Measurements from ENCODE around the gene HINT2.

HINT2 gene

GRCh38 chr9:35776018-35776417, 38.8 kb downstream of the HINT2 start:
- FAIRE-seq (no peak), DNase-seq (ENCODE audit: insufficient read length, low spot score) (no peak)
- TF ChIP-seq, protein P1, sequence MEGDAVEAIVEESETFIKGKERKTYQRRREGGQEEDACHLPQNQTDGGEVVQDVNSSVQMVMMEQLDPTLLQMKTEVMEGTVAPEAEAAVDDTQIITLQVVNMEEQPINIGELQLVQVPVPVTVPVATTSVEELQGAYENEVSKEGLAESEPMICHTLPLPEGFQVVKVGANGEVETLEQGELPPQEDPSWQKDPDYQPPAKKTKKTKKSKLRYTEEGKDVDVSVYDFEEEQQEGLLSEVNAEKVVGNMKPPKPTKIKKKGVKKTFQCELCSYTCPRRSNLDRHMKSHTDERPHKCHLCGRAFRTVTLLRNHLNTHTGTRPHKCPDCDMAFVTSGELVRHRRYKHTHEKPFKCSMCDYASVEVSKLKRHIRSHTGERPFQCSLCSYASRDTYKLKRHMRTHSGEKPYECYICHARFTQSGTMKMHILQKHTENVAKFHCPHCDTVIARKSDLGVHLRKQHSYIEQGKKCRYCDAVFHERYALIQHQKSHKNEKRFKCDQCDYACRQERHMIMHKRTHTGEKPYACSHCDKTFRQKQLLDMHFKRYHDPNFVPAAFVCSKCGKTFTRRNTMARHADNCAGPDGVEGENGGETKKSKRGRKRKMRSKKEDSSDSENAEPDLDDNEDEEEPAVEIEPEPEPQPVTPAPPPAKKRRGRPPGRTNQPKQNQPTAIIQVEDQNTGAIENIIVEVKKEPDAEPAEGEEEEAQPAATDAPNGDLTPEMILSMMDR (IDR thresholded peaks at IDR 0.05; ENCODE audit: insufficient read depth, missing control alignments) = no peak

- TF ChIP-seq, protein P1 (IDR thresholded peaks at IDR 0.05; ENCODE audit: insufficient read depth, missing control alignments) = no peak
- DNase-seq (ENCODE audit: insufficient read length, low spot score) (no peak), FAIRE-seq (no peak)
These were observed 39.8 kb downstream of the HINT2 start for GRCh38 chr9:35774907-35775635.

DNA sequence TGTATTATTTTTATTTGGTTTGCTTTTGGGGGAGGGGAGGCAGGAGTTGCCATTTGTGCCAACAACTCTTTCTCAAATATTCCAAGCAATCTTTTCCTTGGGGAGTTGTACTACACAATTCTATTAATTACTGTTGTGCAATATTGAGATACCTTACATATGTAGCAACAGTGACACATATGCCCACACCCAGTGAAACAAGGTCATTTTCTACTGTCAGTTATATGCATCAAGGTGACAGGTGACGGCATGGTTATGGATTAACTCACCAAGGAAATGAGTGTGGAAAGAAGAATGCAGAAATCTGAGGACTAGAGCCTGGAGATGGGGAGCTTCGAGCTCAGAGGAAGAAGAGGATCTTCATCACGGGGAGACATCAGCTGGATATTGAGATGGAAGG, 42.9 kb downstream of the HINT2 start:
- no peak for FAIRE-seq
- TF ChIP-seq, protein P1 (IDR thresholded peaks at IDR 0.05; ENCODE audit: insufficient read depth, missing control alignments) = no peak
- no peak for DNase-seq (ENCODE audit: insufficient read length, low spot score)

DNA sequence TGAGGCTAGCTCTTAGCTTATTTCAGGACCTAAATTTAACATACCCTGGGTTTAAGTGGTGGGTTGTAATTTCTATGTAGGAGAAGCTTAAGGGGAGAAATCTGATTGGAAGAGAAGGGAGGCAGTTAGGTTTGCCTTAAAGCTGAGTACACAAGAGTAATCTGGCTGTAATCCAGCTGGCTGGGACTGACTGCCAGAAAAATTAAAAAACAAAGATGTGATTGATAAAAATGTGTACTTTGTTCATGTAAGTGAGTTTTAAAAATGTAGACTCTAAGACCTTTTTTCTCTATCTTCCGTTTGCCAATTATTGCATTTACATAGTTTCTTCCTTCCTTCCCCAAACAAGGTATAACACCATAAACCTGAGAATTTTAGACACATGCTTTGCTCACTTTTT, 43.3 kb downstream of the HINT2 start:
- DNase-seq (ENCODE audit: insufficient read length, low spot score) (no peak), FAIRE-seq (no peak)
- TF ChIP-seq, protein P1 (IDR thresholded peaks at IDR 0.05; ENCODE audit: insufficient read depth, missing control alignments) = no peak

- FAIRE-seq = no peak
- TF ChIP-seq, protein P1 (IDR thresholded peaks at IDR 0.05; ENCODE audit: insufficient read depth, missing control alignments) = no peak
- DNase-seq (ENCODE audit: insufficient read length, low spot score) = no peak
These were observed 43.8 kb downstream of the HINT2 start for GRCh38 chr9:35771075-35771433.

GRCh38 chr9:35769763-35770162, 45.1 kb downstream of the HINT2 start:
- no peak for DNase-seq (ENCODE audit: insufficient read length, low spot score)
- FAIRE-seq = no peak

DNA sequence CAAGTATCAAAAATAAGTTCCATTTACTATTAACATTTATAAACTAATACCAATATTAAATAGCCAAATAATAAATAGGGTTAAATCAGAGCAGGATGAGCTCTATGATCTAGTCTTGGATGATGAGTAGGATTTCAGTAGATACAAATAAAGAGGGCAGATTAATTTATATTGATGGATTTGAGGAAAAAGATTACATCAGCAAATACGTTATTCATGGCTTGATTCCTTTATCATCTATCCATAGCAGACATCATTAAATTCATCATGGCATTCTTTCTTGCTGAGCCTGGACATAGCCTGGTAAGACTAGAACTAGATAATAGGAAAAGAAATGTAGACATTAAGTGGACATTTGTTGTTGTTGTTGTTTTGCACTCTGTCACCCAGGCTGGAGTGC, 47.4 kb downstream of the HINT2 start:
- FAIRE-seq = no peak

More at GRCh38 chr9:35769763-35770162, 45.1 kb downstream of the HINT2 start:
- TF ChIP-seq, protein P1 (IDR thresholded peaks at IDR 0.05; ENCODE audit: insufficient read depth, missing control alignments) = no peak

More for the DNA sequence above, 47.4 kb downstream of the HINT2 start:
- no peak for DNase-seq (ENCODE audit: insufficient read length, low spot score)
- TF ChIP-seq, protein P1 (IDR thresholded peaks at IDR 0.05; ENCODE audit: insufficient read depth, missing control alignments) = no peak

Measured in D721Med (cell line).